Keratinocyte (primary cell): ENCODE measurements around the gene TENM4. TPM values are rescaled to one million over a fixed set of nuclear protein-coding genes. Genes with fewer than 3 reads are reported as not detected.

Source experiments
- DNase-seq: peaks from one replicate; pipeline ENCODE4 v3.0.0-alpha.2; 2011; ENCODE audit warnings: low read depth, missing footprints, low spot score
- FAIRE-seq: peaks from 2 replicates; lab custom pipeline; 2011; peaks lifted over from hg19 to GRCh38; lab: Jason Lieb, UNC
- H2AFZ ChIP-seq: 2 replicates; pipeline ENCODE4 v1.6.0; 2012; ENCODE audit warnings: low read length, control low read depth, inconsistent platforms; ENCODE audit not compliant: control insufficient read depth
- H3K27ac ChIP-seq: 2 replicates; pipeline ENCODE4 v1.5.1; 2011; ENCODE audit warnings: low read length; ENCODE audit not compliant: control insufficient read depth, insufficient read depth
- H3K27me3 ChIP-seq: 3 replicates; pipeline ENCODE4 v1.6.0; 2011; ENCODE audit warnings: low read length; ENCODE audit not compliant: control insufficient read depth, insufficient read depth; ENCODE audit errors: extremely low read depth
- H3K36me3 ChIP-seq, 2 experiments: 2 replicates in 1 of 2; 3 replicates in 1 of 2; pipeline ENCODE4 v1.5.1; 2011; ENCODE audit warnings: low read length in 2 of 2, mild to moderate bottlenecking in 1 of 2; ENCODE audit not compliant: control insufficient read depth in 2 of 2, insufficient read depth in 2 of 2; ENCODE audit errors: extremely low read depth in 1 of 2
- H3K4me1 ChIP-seq: 3 replicates; pipeline ENCODE4 v1.5.1; 2011; ENCODE audit warnings: low read length; ENCODE audit not compliant: control insufficient read depth, insufficient read depth; ENCODE audit errors: extremely low read depth
- H3K4me2 ChIP-seq: 3 replicates; pipeline ENCODE4 v1.6.0; 2011; ENCODE audit warnings: low read depth, low read length; ENCODE audit not compliant: control insufficient read depth, insufficient read depth; ENCODE audit errors: extremely low read depth
- H3K4me3 ChIP-seq, 3 experiments: fragments of 200-600 bp in 1 of 3; sonication (generic) in 1 of 3; 2 replicates in 2 of 3; 3 replicates in 1 of 3; pipeline ENCODE4 v1.5.1; 2011 to 2016; ENCODE audit warnings: low read length in 3 of 3, mild to moderate bottlenecking in 3 of 3, control low read depth in 2 of 3, inconsistent platforms in 1 of 3, low read depth in 1 of 3, mixed read lengths in 1 of 3, mixed run types in 1 of 3, moderate library complexity in 1 of 3; ENCODE audit not compliant: control insufficient read depth in 2 of 3, insufficient read depth in 2 of 3; ENCODE audit errors: extremely low read depth in 1 of 3
- H3K79me2 ChIP-seq: 2 replicates; pipeline ENCODE4 v1.6.0; 2012; ENCODE audit warnings: low read length; ENCODE audit not compliant: control insufficient read depth, insufficient read depth
- H3K9ac ChIP-seq: 3 replicates; pipeline ENCODE4 v1.6.0; 2011; ENCODE audit warnings: low read length; ENCODE audit not compliant: control insufficient read depth, insufficient read depth; ENCODE audit errors: extremely low read depth
- H3K9me1 ChIP-seq: 3 replicates; pipeline ENCODE4 v1.6.0; 2011; ENCODE audit warnings: low read length; ENCODE audit not compliant: control insufficient read depth, insufficient read depth; ENCODE audit errors: extremely low read depth
- H3K9me3 ChIP-seq: 2 replicates; pipeline ENCODE4 v1.5.1; 2012; ENCODE audit warnings: low read depth, low read length; ENCODE audit not compliant: control insufficient read depth
- H4K20me1 ChIP-seq: 3 replicates; pipeline ENCODE4 v1.6.0; 2011; ENCODE audit warnings: low read length; ENCODE audit not compliant: control insufficient read depth, insufficient read depth; ENCODE audit errors: extremely low read depth
- EZH2 ChIP-seq: IDR thresholded peaks from one replicate; pipeline ENCODE4 v1.6.1; 2012; ENCODE audit warnings: inconsistent platforms, mild to moderate bottlenecking, low read length, moderate library complexity
- dilution Hi-C: fragments of 300-500 bp; cut with MboI; formaldehyde crosslinking; loops from one replicate; pipeline ENCODE4 v1.7.0; 2020; ENCODE audit warnings: low sequenced_read_pairs; ENCODE audit not compliant: extremely low pct_ligation_motif_present
- polyA plus RNA-seq, 5 experiments: library from polyadenylated mRNA; depleted of rRNA in 3 of 5; stranded (reverse) in 3 of 5; stranded (forward) in 1 of 5; unstranded in 1 of 5; fragments of >200 nt; gene quantifications; 1 replicate in 1 of 5; 2 replicates in 3 of 5; 3 replicates in 1 of 5; pipeline versions ENCODE4 v1.2.1 to v1.2.3, GENCODE V29; 2011 to 2012; ENCODE audit warnings: missing spikeins in 2 of 5, low read depth in 1 of 5, low replicate concordance in 1 of 5
- TF ChIP-seq, protein P1 (sequence below), 3 experiments: IDR thresholded peaks in 1 of 3; conservative IDR thresholded peaks in 1 of 3; optimal IDR thresholded peaks in 1 of 3; 2 replicates in 2 of 3; 3 replicates in 1 of 3; pipeline versions ENCODE3 to v1.5.1; 2011; ENCODE audit warnings: low read length in 3 of 3, mild to moderate bottlenecking in 3 of 3, moderate library complexity in 2 of 3, control low read depth in 1 of 3, inconsistent platforms in 1 of 3; ENCODE audit not compliant: insufficient read depth in 2 of 3; ENCODE audit errors: extremely low read depth in 1 of 3

Gene TENM4
- polyA plus RNA-seq, 1 donor (not counting 4 experiments of a cell fraction or from before 2014, with no cell fraction given), result 3.5 TPM

DNA sequence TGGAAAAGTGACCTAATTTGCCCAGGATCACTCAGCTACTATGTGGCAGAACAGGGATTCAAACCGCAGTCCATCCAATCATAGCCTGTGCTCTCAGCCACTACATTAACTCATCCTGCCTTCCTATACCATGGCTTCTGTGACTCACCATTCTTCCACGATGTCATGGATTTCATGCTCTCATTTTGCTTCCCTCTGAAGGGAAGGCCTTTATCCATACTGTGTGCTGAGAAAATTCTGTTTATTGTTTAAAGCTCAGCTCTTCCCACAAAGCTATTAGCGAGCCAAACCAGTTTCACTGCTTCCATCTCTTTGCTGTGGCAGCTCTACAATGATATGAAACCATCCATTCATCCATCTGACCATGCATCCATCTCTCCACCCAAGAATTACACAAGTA lies 289.9 kb downstream of the TENM4 start:
- Histone ChIP-seq H3K4me2 (no peak overlapping the region), H3K36me3 (peaks cover 0 to 4% of the 10 kb centered on the region in 2 experiments), H3K9ac (no peak overlapping the region), H3K79me2 (no peaks in the 10 kb centered on the region), H2AFZ (no peak overlapping the region), H3K4me3 (no peak overlapping the region), H3K9me3 (no peaks in the 10 kb centered on the region), H4K20me1 (no peaks in the 10 kb centered on the region), H3K27ac (no peak overlapping the region), H3K9me1 (no peaks in the 10 kb centered on the region), H3K27me3 (no peaks in the 10 kb centered on the region), H3K4me1 (peaks cover 9% of the 10 kb centered on the region)
- TF ChIP-seq EZH2, result no peak
- TF ChIP-seq, protein P1, sequence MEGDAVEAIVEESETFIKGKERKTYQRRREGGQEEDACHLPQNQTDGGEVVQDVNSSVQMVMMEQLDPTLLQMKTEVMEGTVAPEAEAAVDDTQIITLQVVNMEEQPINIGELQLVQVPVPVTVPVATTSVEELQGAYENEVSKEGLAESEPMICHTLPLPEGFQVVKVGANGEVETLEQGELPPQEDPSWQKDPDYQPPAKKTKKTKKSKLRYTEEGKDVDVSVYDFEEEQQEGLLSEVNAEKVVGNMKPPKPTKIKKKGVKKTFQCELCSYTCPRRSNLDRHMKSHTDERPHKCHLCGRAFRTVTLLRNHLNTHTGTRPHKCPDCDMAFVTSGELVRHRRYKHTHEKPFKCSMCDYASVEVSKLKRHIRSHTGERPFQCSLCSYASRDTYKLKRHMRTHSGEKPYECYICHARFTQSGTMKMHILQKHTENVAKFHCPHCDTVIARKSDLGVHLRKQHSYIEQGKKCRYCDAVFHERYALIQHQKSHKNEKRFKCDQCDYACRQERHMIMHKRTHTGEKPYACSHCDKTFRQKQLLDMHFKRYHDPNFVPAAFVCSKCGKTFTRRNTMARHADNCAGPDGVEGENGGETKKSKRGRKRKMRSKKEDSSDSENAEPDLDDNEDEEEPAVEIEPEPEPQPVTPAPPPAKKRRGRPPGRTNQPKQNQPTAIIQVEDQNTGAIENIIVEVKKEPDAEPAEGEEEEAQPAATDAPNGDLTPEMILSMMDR (optimal IDR thresholded peaks at IDR 0.05 in 1 of 3, IDR thresholded peaks at IDR 0.05 in 1 of 3, conservative IDR thresholded peaks at IDR 0.05 in 1 of 3; ENCODE audit: extremely low read depth in 1 of 3, insufficient read depth in 2 of 3, low read length in 3 of 3), result no peak
- dilution Hi-C loops, result no loop called here
- DNase-seq, result peak; percentile 15
- FAIRE-seq, result peak; percentile 78

DNA sequence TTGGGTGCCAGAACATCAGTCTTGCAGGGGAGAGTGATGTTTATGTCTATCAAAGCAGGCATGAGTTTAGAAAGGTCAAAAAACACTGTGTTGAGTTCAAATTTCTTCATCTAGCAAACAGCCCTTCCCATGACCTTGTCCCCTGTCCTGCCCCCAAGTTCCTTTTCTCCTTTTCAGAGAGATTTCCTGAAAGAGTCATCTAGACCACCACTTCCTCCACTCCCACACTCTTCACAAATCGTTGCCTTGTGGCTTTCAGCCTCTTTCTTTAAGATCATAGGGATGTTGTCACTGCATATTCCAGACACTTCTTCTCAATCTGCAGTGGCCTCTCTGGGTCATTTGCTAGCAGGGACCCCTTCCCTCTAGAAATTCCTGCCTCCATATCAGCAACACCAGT lies 290.5 kb downstream of the TENM4 start:
- Histone ChIP-seq H3K9me1 (no peaks in the 10 kb centered on the region), H3K36me3 (peaks cover 0 to 4% of the 10 kb centered on the region in 2 experiments), H3K79me2 (no peaks in the 10 kb centered on the region), H3K9me3 (no peaks in the 10 kb centered on the region), H3K9ac (no peak overlapping the region), H3K4me1 (peaks cover 5% of the 10 kb centered on the region), H3K4me3 (no peak overlapping the region), H3K27me3 (no peaks in the 10 kb centered on the region), H2AFZ (no peak overlapping the region), H3K4me2 (no peak overlapping the region), H3K27ac (no peak overlapping the region), H4K20me1 (no peaks in the 10 kb centered on the region)
- dilution Hi-C loops, result no loop called here
- TF ChIP-seq EZH2, result no peak
- TF ChIP-seq, protein P1 (optimal IDR thresholded peaks at IDR 0.05 in 1 of 3, IDR thresholded peaks at IDR 0.05 in 1 of 3, conservative IDR thresholded peaks at IDR 0.05 in 1 of 3; ENCODE audit: extremely low read depth in 1 of 3, insufficient read depth in 2 of 3, low read length in 3 of 3), result no peak
- peak; percentile 20 for FAIRE-seq
- DNase-seq, result no peak
